WTC11 (cell line): ENCODE results near the gene ERC1.

Source experiments
- CTCF ChIP-seq: fragments of 200-600 bp; IDR thresholded peaks from 2 replicates; pipeline ENCODE4 v1.8.0; 2022; ENCODE audit warnings: antibody characterized with exemption
- E2F1 ChIP-seq: sonication (generic); formaldehyde crosslinking; IDR thresholded peaks from 2 replicates; pipeline ENCODE4 v1.8.0; 2022; ENCODE audit warnings: mild to moderate bottlenecking, missing genetic modification reagents
- STAT6 ChIP-seq: sonication (generic); formaldehyde crosslinking; conservative IDR thresholded peaks from 2 replicates; pipeline ENCODE4 v1.8.1; 2023; ENCODE audit warnings: mild to moderate bottlenecking, low read depth, missing genetic modification reagents, moderate library complexity

- TF ChIP-seq STAT6 (CRISPR knock-in tag), result no peak
- no peak for TF ChIP-seq CTCF
- no peak for TF ChIP-seq E2F1 (CRISPR knock-in tag)
Measured at GRCh38 chr12:1501001-1501400, 510.0 kb downstream of the ERC1 start.
